GM12892 (cell line): ENCODE data around the gene CCDC172.
A peak's percentile ranks its signal among the peaks of the same experiment; 100 is the strongest.

Source experiments
- DNase-seq: peaks from one replicate; pipeline ENCODE4 v3.0.0; 2011; ENCODE audit not compliant: insufficient read length
- FAIRE-seq: peaks from 2 replicates; lab custom pipeline; 2011; peaks lifted over from hg19 to GRCh38; lab: Jason Lieb, UNC
- POLR2A ChIP-seq: IDR thresholded peaks from 2 replicates; pipeline ENCODE4 v1.6.1; 2011; ENCODE audit warnings: low read depth, low read length, control low read depth
- POLR2AphosphoS5 ChIP-seq: IDR thresholded peaks from 2 replicates; pipeline ENCODE4 v1.6.1; 2011; ENCODE audit warnings: low read depth, low read length, control low read depth
- TAF1 ChIP-seq: IDR thresholded peaks from 2 replicates; pipeline ENCODE4 v1.6.1; 2011; ENCODE audit warnings: low read depth, mild to moderate bottlenecking, control low read depth, low read length, borderline replicate concordance

The CCDC172 gene

GRCh38 chr10:116307455-116307854 lies 16.8 kb upstream of the CCDC172 start:
- FAIRE-seq: no peak
- no peak for DNase-seq
- TF ChIP-seq POLR2AphosphoS5: no peak
- TF ChIP-seq POLR2A: no peak
- TF ChIP-seq TAF1: no peak

GRCh38 chr10:116311016-116311415 lies 13.2 kb upstream of the CCDC172 start:
- FAIRE-seq: no peak
- no peak for DNase-seq
- no peak for TF ChIP-seq TAF1
- TF ChIP-seq POLR2A: no peak
- no peak for TF ChIP-seq POLR2AphosphoS5

GRCh38 chr10:116311706-116312490 lies 12.3 kb upstream of the CCDC172 start:
- no peak for DNase-seq
- no peak for FAIRE-seq
- no peak for TF ChIP-seq TAF1
- no peak for TF ChIP-seq POLR2AphosphoS5
- TF ChIP-seq POLR2A: no peak

GRCh38 chr10:116312548-116312947 lies 11.7 kb upstream of the CCDC172 start:
- TF ChIP-seq POLR2AphosphoS5 (no peak), POLR2A (no peak), TAF1 (no peak)
- DNase-seq (no peak), FAIRE-seq (no peak)

- DNase-seq (no peak), FAIRE-seq (no peak)
- TF ChIP-seq POLR2AphosphoS5: no peak
- no peak for TF ChIP-seq POLR2A
- TF ChIP-seq TAF1: no peak
These were observed 7.7 kb upstream of the CCDC172 start for GRCh38 chr10:116316503-116316902.

GRCh38 chr10:116324951-116325635 lies 845 bp downstream of the CCDC172 start:
- FAIRE-seq: no peak
- DNase-seq: no peak
- TF ChIP-seq POLR2A (no peak), TAF1 (no peak), POLR2AphosphoS5 (no peak)

- FAIRE-seq (no peak), DNase-seq (no peak)
- TF ChIP-seq POLR2AphosphoS5 (no peak), POLR2A (no peak), TAF1 (no peak)
These were observed 1.7 kb downstream of the CCDC172 start for GRCh38 chr10:116325987-116326386.

- DNase-seq (no peak), FAIRE-seq (no peak)
- TF ChIP-seq POLR2AphosphoS5 (no peak), TAF1 (no peak), POLR2A (no peak)
These were observed 4.9 kb downstream of the CCDC172 start for GRCh38 chr10:116329153-116329552.

GRCh38 chr10:116331815-116332214 lies 7.6 kb downstream of the CCDC172 start:
- FAIRE-seq (peak; percentile 27), DNase-seq (no peak)
- TF ChIP-seq TAF1 (no peak), POLR2AphosphoS5 (no peak), POLR2A (no peak)

- DNase-seq (no peak), FAIRE-seq (no peak)
- TF ChIP-seq POLR2AphosphoS5: no peak
- no peak for TF ChIP-seq POLR2A
- no peak for TF ChIP-seq TAF1
These were observed 12.6 kb downstream of the CCDC172 start for GRCh38 chr10:116336866-116337265.

- DNase-seq (no peak), FAIRE-seq (no peak)
- TF ChIP-seq POLR2AphosphoS5: no peak
- TF ChIP-seq POLR2A: no peak
- TF ChIP-seq TAF1: no peak
These were observed 27.9 kb downstream of the CCDC172 start for GRCh38 chr10:116352125-116352524.
